B cell (primary cell): ENCODE measurements around the gene TNFRSF1B. TPM values are rescaled to one million over a fixed set of nuclear protein-coding genes. Genes with fewer than 3 reads are reported as not detected.

Source experiments
- ATAC-seq: fragments of 200-7000 bp; cut with Tn5 transposase; one replicate; pipeline ENCODE4 v1.10.0; 2021; ENCODE audit warnings: low read depth, mild to moderate bottlenecking, moderate number of reproducible peaks, moderate library complexity
- CTCF ChIA-PET: fragments of 350-600 bp; sonication (Branson Sonifier 250); formaldehyde crosslinking; loops from one replicate; lab custom pipeline; 2021; ENCODE audit warnings: antibody characterized with exemption, inconsistent platforms; lab: Charles Lee
- POLR2A ChIA-PET: fragments of 350-600 bp; sonication (Branson Sonifier 250); formaldehyde crosslinking; loops from one replicate; lab custom pipeline; 2021; ENCODE audit warnings: antibody characterized with exemption; lab: Charles Lee
- DNase-seq: peaks from one replicate; pipeline ENCODE4 v3.0.0; 2013
- H2AFZ ChIP-seq: 2 replicates; pipeline ENCODE4 v1.6.1; 2012; ENCODE audit warnings: mild to moderate bottlenecking, low read depth, low read length; ENCODE audit not compliant: insufficient read depth, poor library complexity, severe bottlenecking
- H3K27ac ChIP-seq, 2 donors: 1 replicate in 1 of 2; 2 replicates in 1 of 2; pipeline ENCODE4 v1.5.1; 2012 to 2013; ENCODE audit warnings: low read length in 2 of 2, mild to moderate bottlenecking in 2 of 2, moderate library complexity in 1 of 2
- H3K27me3 ChIP-seq, 4 experiments: fragments of 200-600 bp in 1 of 4; sonication (generic) in 1 of 4; replicated peaks in 1 of 4; 1 replicate in 2 of 4; 2 replicates in 2 of 4; pipeline versions ENCODE4 v1.6.1 to v1.7.0; 2013 to 2016; ENCODE audit warnings: low read length in 3 of 4, mild to moderate bottlenecking in 2 of 4, mixed read lengths in 1 of 4, moderate library complexity in 1 of 4; ENCODE audit not compliant: insufficient read depth in 4 of 4, control insufficient read depth in 3 of 4; ENCODE audit errors: control extremely low read depth in 1 of 4
- H3K36me3 ChIP-seq, 2 experiments: replicated peaks in 1 of 2; 1 replicate in 1 of 2; 2 replicates in 1 of 2; pipeline versions ENCODE4 v1.6.1 to v1.7.1; 2013; ENCODE audit warnings: low read length in 1 of 2; ENCODE audit not compliant: insufficient read depth in 2 of 2, control insufficient read depth in 1 of 2; ENCODE audit errors: control extremely low read depth in 1 of 2, extremely low read depth in 1 of 2
- H3K4me1 ChIP-seq, 2 donors: fragments of 200-600 bp in 1 of 2; sonication (generic) in 1 of 2; 1 replicate in 1 of 2; 2 replicates in 1 of 2; pipeline versions ENCODE4 v1.5.1 to v1.6.1; 2013 to 2017; ENCODE audit warnings: low read length in 2 of 2; ENCODE audit not compliant: control insufficient read depth in 2 of 2, insufficient read depth in 2 of 2
- H3K4me2 ChIP-seq: replicated peaks from 2 replicates; pipeline ENCODE3; 2012; ENCODE audit warnings: mild to moderate bottlenecking, low read depth, low read length; ENCODE audit not compliant: poor library complexity, severe bottlenecking
- H3K4me3 ChIP-seq, 5 experiments: fragments of 200-600 bp in 1 of 5; sonication (generic) in 1 of 5; 1 replicate in 3 of 5; 2 replicates in 2 of 5; pipeline versions ENCODE4 v1.5.1 to v1.7.0; 2011 to 2016; ENCODE audit warnings: low read length in 4 of 5, mild to moderate bottlenecking in 4 of 5, low read depth in 2 of 5, control low read depth in 1 of 5, moderate library complexity in 1 of 5; ENCODE audit not compliant: insufficient read depth in 1 of 5; ENCODE audit errors: control extremely low read depth in 1 of 5, extremely low read depth in 1 of 5
- H3K79me2 ChIP-seq: fragments of 200-600 bp; sonication (generic); one replicate; pipeline ENCODE4 v1.6.0; 2016; ENCODE audit warnings: low read length; ENCODE audit not compliant: control insufficient read depth, insufficient read depth
- H3K9ac ChIP-seq: fragments of 200-600 bp; sonication (generic); 2 replicates; pipeline ENCODE4 v1.6.1; 2017; ENCODE audit warnings: mild to moderate bottlenecking, low read length, moderate library complexity
- H3K9me3 ChIP-seq, 3 donors: one replicate each; pipeline versions ENCODE4 v1.6.1 to v1.7.1; 2013; ENCODE audit warnings: low read length in 2 of 3; ENCODE audit not compliant: control insufficient read depth in 2 of 3, insufficient read depth in 1 of 3; ENCODE audit errors: control extremely low read depth in 1 of 3
- H4K20me1 ChIP-seq: 2 replicates; pipeline ENCODE4 v1.6.0; 2012; ENCODE audit warnings: mild to moderate bottlenecking, low read length; ENCODE audit not compliant: insufficient read depth, control insufficient read depth, poor library complexity, severe bottlenecking
- H3K27ac Mint-ChIP-seq: one replicate; pipeline ENCODE4 v1.8.0; 2021; ENCODE audit warnings: mixed read lengths
- H3K27me3 Mint-ChIP-seq: one replicate; pipeline ENCODE4 v1.8.0; 2021; ENCODE audit warnings: mixed read lengths
- H3K4me1 Mint-ChIP-seq: one replicate; pipeline ENCODE4 v1.8.0; 2021; ENCODE audit warnings: mixed read lengths
- H3K4me3 Mint-ChIP-seq: one replicate; pipeline ENCODE4 v1.8.0; 2021; ENCODE audit warnings: mixed read lengths
- H3K9me3 Mint-ChIP-seq: one replicate; pipeline ENCODE4 v1.8.0; 2022; ENCODE audit warnings: mixed read lengths; ENCODE audit not compliant: insufficient read depth
- EZH2 ChIP-seq: IDR thresholded peaks from 2 replicates; pipeline ENCODE4 v1.6.1; 2012; ENCODE audit warnings: borderline replicate concordance, low read depth, mild to moderate bottlenecking, moderate library complexity, low read length; ENCODE audit not compliant: insufficient read depth, poor library complexity, severe bottlenecking
- WGBS: methylation state at CpG from one replicate; pipeline ENCODE4 v1.1.5; 2013; ENCODE audit warnings: missing lambda C conversion rate; ENCODE audit not compliant: insufficient coverage; 5-methylcytosine and 5-hydroxymethylcytosine counted together
- intact Hi-C: fragments of 100-400 bp; cut with micrococcal nuclease; formaldehyde crosslinking; loops from one replicate; pipeline ENCODE4 v1.10.0; 2022
- polyA plus RNA-seq: library from polyadenylated mRNA; depleted of rRNA; stranded (reverse); fragments of >200 nt; gene quantifications from 2 replicates; pipeline ENCODE4 v1.2.3, GENCODE V29; 2012
- total RNA-seq, 2 donors: library from RNA; stranded (reverse); fragments of 120-200 nt in 1 of 2; gene quantifications; 1 replicate in 1 of 2; 2 replicates in 1 of 2; pipeline versions ENCODE4 v1.2.3 to v1.2.4, GENCODE V29; 2013 to 2022
- TF ChIP-seq, protein P1 (sequence below): fragments of 200-600 bp; IDR thresholded peaks from one replicate; pipeline ENCODE4 v1.8.0; 2022; ENCODE audit warnings: antibody characterized with exemption, mild to moderate bottlenecking

TNFRSF1B gene
- total and polyA plus RNA-seq, 2 donors (not counting 1 experiment from before 2014, with no cell fraction given) = 37.7 to 99.4 TPM

GRCh38 chr1:12134716-12135115, 32.1 kb upstream of the TNFRSF1B start:
- ChIA-PET CTCF (interaction anchor here (0.6 to 4.1 kb wide), 4 partner anchors 11 to 75 kb away, joined by 3 to 26 read pairs (median 10); no protein-coding TSS in a partner anchor), POLR2A (interaction anchor here (0.5 kb wide), 1 partner anchor 25 kb away, joined by 3 read pairs; no protein-coding TSS in a partner anchor)
- WGBS = 97% methylated on average over 10 of the region's 10 CpGs
- H3K4me1 Mint-ChIP-seq = peaks cover 33% of the 10 kb centered on the region
- Histone ChIP-seq H3K36me3 (no peaks in the 10 kb centered on the region), H2AFZ (no peak overlapping the region), H3K9ac (no peak overlapping the region), H3K4me2 (no peak overlapping the region), H4K20me1 (no peaks in the 10 kb centered on the region), H3K27ac (no peak overlapping the region), H3K9me3 (no peaks in the 10 kb centered on the region), H3K79me2 (no peaks in the 10 kb centered on the region), H3K4me3 (no peak overlapping the region), H3K4me1 (peaks cover 18 to 37% of the 10 kb centered on the region in 2 donors), H3K27me3 (no peaks in the 10 kb centered on the region)
- no peaks in the 10 kb centered on the region for H3K9me3 Mint-ChIP-seq
- DNase-seq = no peak
- no peaks in the 10 kb centered on the region for H3K27me3 Mint-ChIP-seq
- ATAC-seq = no peak
- TF ChIP-seq EZH2 = no peak
- TF ChIP-seq, protein P1, sequence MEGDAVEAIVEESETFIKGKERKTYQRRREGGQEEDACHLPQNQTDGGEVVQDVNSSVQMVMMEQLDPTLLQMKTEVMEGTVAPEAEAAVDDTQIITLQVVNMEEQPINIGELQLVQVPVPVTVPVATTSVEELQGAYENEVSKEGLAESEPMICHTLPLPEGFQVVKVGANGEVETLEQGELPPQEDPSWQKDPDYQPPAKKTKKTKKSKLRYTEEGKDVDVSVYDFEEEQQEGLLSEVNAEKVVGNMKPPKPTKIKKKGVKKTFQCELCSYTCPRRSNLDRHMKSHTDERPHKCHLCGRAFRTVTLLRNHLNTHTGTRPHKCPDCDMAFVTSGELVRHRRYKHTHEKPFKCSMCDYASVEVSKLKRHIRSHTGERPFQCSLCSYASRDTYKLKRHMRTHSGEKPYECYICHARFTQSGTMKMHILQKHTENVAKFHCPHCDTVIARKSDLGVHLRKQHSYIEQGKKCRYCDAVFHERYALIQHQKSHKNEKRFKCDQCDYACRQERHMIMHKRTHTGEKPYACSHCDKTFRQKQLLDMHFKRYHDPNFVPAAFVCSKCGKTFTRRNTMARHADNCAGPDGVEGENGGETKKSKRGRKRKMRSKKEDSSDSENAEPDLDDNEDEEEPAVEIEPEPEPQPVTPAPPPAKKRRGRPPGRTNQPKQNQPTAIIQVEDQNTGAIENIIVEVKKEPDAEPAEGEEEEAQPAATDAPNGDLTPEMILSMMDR = no peak
- intact Hi-C loops = no loop called here
- no peak overlapping the region for H3K4me3 Mint-ChIP-seq
- H3K27ac Mint-ChIP-seq = no peak overlapping the region

DNA sequence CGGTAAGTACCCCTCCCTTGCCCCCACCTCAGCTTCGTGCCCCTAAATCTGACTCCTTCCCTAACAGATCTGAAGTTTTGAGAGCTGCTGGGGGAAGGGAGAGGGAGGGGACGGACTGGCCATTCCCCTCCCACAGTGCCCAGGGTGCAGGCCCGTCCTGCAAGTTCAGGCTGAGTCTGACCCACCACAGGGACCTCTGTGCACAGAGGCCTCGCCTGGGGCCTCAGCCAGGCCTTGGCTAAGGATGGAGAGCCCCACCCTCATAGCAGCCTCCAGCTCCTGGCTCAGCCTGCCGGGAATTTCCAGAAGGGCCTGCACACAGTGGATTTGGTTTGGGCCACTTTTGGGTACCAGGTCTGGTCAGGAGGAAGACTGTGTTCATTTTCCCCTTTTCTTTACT, 31.2 kb upstream of the TNFRSF1B start:
- Mint-ChIP-seq H3K27ac (peak overlapping the region; percentile 29), H3K4me3 (no peak overlapping the region), H3K27me3 (no peaks in the 10 kb centered on the region), H3K9me3 (no peaks in the 10 kb centered on the region), H3K4me1 (peaks cover 34% of the 10 kb centered on the region)
- Histone ChIP-seq H4K20me1 (no peaks in the 10 kb centered on the region), H3K9ac (no peak overlapping the region), H3K27me3 (no peaks in the 10 kb centered on the region), H3K36me3 (no peaks in the 10 kb centered on the region), H3K27ac (no peak overlapping the region), H3K9me3 (no peaks in the 10 kb centered on the region), H3K4me2 (no peak overlapping the region), H2AFZ (no peak overlapping the region), H3K4me3 (no peak overlapping the region), H3K4me1 (peaks cover 18 to 45% of the 10 kb centered on the region in 2 donors), H3K79me2 (no peaks in the 10 kb centered on the region)
- ATAC-seq = no peak
- TF ChIP-seq, protein P1 = no peak
- no peak for TF ChIP-seq EZH2
- CTCF ChIA-PET = interaction anchor here (0.6 to 4.1 kb wide), 3 partner anchors 12 to 22 kb away, joined by 3 to 26 read pairs (median 16); no protein-coding TSS in a partner anchor
- intact Hi-C loops = no loop called here
- 100% methylated on average over 2 of the region's 6 CpGs for WGBS
- POLR2A ChIA-PET = no interaction called here
- DNase-seq = no peak
